Thoracic aorta endothelial cell (primary cell): ENCODE data around the gene SNIP1. TPM values are rescaled to one million over a fixed set of nuclear protein-coding genes. Genes with fewer than 3 reads are reported as not detected.

Source experiments
- small RNA-seq: library from RNA; depleted of rRNA; stranded (forward); fragments of <200 nt; gene quantifications from one replicate; pipeline ENCODE3, GENCODE V24; 2012
- total RNA-seq: library from RNA; depleted of rRNA; stranded (reverse); fragments of >200 nt; gene quantifications from 2 replicates; pipeline ENCODE4 v1.2.3, GENCODE V29; 2012

Gene SNIP1
- 16.8 and 18.8 TPM in 2 replicates for total RNA-seq

DNA sequence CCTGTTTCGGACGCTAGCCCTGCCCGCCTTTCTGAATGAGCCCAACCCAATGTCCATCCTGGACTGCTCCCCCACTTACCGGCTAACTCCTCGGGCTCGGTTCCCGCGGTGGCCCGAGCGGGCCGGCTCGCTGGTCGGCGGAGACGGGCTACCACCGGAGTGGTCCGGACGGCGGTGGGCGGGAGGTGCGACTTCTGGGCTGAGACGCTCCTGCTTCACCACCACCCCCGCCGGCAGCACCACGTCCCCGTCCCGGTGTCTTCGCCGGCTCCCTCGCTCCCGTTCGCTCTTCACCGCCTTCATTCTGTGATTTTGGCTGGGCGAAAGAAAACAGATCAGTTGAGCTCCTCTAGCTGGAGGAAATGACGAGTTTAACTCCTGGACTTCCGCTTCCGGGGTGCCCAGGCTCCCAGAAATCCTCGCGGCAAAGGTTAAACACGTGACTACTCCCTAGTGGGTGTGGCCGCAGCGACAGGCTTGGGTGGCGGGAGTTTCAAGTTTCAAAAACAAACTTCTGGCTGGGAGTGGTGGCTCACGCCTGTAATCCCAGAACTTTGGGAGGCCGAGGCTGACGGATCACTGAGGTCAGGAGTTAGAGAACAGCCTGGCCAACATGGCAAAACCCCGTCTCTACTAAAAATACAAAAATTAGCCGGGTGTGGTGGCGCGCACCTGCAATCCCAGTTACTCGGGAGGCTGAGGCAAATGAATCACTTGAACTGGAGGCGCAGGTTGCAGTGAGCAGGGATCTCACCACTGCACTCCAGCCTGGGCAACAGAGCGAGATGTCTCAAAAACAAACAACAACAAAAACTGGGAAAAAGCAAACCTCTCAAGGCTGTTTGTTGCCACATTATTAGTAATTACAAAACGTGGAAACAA lies at the start of gene SNIP1:
Gene SNIP1 (minus strand): TSS at position 367 of the 882 bp plus-strand sequence. CDS start 64 bp downstream, at position 303.

GRCh38 chr1:37595440-37596181 lies 41.5 kb upstream of the SNIP1 start, which contains the start of gene GNL2:
Gene GNL2 (minus strand): TSS chr1:37595937. CDS start chr1:37595822, 115 bp downstream.

GRCh38 chr1:37556712-37557196 lies 2.7 kb upstream of the SNIP1 start, which contains the start of gene DNALI1:
Gene DNALI1 (plus strand): TSS chr1:37556940. CDS start chr1:37556995, 55 bp downstream.

GRCh38 chr1:37514350-37515184 lies 39.5 kb downstream of the SNIP1 start, which contains the start of gene MEAF6:
Gene MEAF6 (minus strand): TSS chr1:37514766. CDS start chr1:37514746, 20 bp downstream.

Small RNA genes lying within 50 kb of the gene (small RNA-seq; reads per million reads assigned to genes)
- gene AL034379.1: not detected
- 0.42 reads per million for gene MIR5581

Other genes starting within 250 kb of the SNIP1 start
- 4.1 and 5.2 TPM in 2 replicates for gene ZC3H12A, start 79.7 kb downstream of the SNIP1 start, total RNA-seq
- gene MEAF6, start 39.5 kb downstream of the SNIP1 start, total RNA-seq: 69.5 and 76.7 TPM in 2 replicates
- 2.5 and 2.9 TPM in 2 replicates for gene DNALI1, start 2.6 kb upstream of the SNIP1 start, total RNA-seq
- 67.6 and 91.9 TPM in 2 replicates for gene GNL2, start 41.6 kb upstream of the SNIP1 start, total RNA-seq
- not detected in 2 replicates for gene RSPO1, start 80.6 kb upstream of the SNIP1 start, total RNA-seq
- 21.3 and 31.5 TPM in 2 replicates for gene CDCA8, start 138.2 kb upstream of the SNIP1 start, total RNA-seq
- gene EPHA10, start 210.8 kb upstream of the SNIP1 start, total RNA-seq: not detected in 2 replicates
- gene MANEAL, start 239.6 kb upstream of the SNIP1 start, total RNA-seq: 0.43 and 0.93 TPM in 2 replicates